Measurements from ENCODE around the gene EPS8.

- TF ChIP-seq CTCF (conservative IDR thresholded peaks at IDR 0.05) (no peak), ZFX (IDR thresholded peaks at IDR 0.05) (no peak)
Measured at GRCh38 chr12:15662983-15663659, 126.1 kb downstream of the EPS8 start.

Measured in C4-2B (cell line).